ENCODE data around the gene NAALADL2. TPM values are rescaled to one million over a fixed set of nuclear protein-coding genes. Genes with fewer than 3 reads are reported as not detected.

The NAALADL2 gene
- polyA plus RNA-seq, 1 experiment, result 6.3 TPM

DNA sequence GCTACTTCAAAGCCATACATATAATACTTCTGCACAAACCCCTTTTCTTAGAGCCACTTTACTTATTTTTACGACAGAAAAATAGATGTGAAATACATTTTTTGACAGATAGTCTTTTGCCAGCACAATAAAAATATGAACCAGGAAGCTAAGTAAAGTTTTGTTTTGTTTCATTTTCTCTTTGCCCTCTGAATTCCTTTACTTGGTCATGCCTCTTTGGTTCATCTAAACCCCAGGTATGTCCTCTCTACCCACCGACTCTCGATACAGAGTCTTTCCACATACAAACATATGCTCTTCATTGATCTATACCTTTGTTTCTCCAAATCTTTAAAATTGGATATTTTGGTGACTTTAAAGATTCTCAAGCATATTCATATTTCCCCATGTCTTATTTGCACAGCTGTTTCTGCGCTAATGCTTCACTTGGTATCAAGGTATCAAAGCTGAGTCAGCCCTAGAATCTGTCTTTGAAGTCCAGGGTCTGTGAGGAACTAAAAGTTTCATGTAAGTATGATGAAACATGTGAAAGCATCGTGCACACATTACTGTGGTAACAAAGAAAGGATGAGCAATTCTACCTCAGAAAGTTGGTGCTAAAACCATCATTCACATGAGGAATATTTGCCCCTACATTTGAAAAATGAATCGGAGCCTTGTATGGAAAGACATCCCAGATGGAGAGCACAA lies 845.4 kb downstream of the NAALADL2 start:
- Histone ChIP-seq H3K9me3 (ENCODE audit: control insufficient read depth, insufficient read depth, low read length) (no peaks in the 10 kb centered on the region), H3K27me3 (ENCODE audit: control insufficient read depth, insufficient read depth, low read length) (no peaks in the 10 kb centered on the region), H3K27ac (ENCODE audit: low read depth, low read length) (no peak overlapping the region), H3K4me3 (ENCODE audit: low read depth, low read length) (no peak overlapping the region)
- ChIA-PET CTCF (no interaction called here), POLR2A (no interaction called here)
- DNase-seq (ENCODE audit: low read depth, low spot score), result no peak
- TF ChIP-seq, protein P1, sequence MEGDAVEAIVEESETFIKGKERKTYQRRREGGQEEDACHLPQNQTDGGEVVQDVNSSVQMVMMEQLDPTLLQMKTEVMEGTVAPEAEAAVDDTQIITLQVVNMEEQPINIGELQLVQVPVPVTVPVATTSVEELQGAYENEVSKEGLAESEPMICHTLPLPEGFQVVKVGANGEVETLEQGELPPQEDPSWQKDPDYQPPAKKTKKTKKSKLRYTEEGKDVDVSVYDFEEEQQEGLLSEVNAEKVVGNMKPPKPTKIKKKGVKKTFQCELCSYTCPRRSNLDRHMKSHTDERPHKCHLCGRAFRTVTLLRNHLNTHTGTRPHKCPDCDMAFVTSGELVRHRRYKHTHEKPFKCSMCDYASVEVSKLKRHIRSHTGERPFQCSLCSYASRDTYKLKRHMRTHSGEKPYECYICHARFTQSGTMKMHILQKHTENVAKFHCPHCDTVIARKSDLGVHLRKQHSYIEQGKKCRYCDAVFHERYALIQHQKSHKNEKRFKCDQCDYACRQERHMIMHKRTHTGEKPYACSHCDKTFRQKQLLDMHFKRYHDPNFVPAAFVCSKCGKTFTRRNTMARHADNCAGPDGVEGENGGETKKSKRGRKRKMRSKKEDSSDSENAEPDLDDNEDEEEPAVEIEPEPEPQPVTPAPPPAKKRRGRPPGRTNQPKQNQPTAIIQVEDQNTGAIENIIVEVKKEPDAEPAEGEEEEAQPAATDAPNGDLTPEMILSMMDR (IDR thresholded peaks at IDR 0.05; ENCODE audit: low read depth, low read length), result no peak

- H3K27me3 ChIP-seq (ENCODE audit: control insufficient read depth, insufficient read depth, low read length), result no peaks in the 10 kb centered on the region
- no peaks in the 10 kb centered on the region for H3K9me3 ChIP-seq (ENCODE audit: control insufficient read depth, insufficient read depth, low read length)
- ChIA-PET POLR2A (no interaction called here), CTCF (no interaction called here)
- DNase-seq (ENCODE audit: low read depth, low spot score), result no peak
- TF ChIP-seq, protein P1 (IDR thresholded peaks at IDR 0.05; ENCODE audit: low read depth, low read length), result no peak
- no peak overlapping the region for H3K4me3 ChIP-seq (ENCODE audit: low read depth, low read length)
- H3K27ac ChIP-seq (ENCODE audit: low read depth, low read length), result no peak overlapping the region
Observed at GRCh38 chr3:175713268-175713667, 854.1 kb downstream of the NAALADL2 start.

DNA sequence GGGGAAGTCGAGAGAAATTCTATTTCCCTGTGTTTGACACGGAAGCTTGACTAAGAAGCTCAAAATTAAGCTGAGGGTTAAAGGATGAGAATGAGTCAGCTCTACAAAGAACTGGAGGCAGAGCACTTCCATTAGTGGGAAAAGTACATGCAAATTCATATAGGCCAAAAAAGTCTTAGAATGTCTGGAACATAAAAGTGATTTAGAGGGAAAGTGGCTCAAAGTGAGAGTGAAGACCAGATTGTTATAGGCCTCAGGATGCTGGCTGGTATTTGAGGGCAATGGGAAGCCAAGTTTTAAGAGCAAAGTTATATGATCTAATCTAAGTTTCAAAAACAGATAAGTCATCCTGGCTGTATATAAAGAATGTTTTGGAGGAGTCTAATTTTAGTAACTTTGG lies 857.3 kb downstream of the NAALADL2 start:
- CTCF ChIA-PET, result interaction anchor here (0.6 kb wide), 1 partner anchor 10 kb away, joined by 4 read pairs; no protein-coding TSS in a partner anchor
- no peaks in the 10 kb centered on the region for H3K9me3 ChIP-seq (ENCODE audit: control insufficient read depth, insufficient read depth, low read length)

DNA sequence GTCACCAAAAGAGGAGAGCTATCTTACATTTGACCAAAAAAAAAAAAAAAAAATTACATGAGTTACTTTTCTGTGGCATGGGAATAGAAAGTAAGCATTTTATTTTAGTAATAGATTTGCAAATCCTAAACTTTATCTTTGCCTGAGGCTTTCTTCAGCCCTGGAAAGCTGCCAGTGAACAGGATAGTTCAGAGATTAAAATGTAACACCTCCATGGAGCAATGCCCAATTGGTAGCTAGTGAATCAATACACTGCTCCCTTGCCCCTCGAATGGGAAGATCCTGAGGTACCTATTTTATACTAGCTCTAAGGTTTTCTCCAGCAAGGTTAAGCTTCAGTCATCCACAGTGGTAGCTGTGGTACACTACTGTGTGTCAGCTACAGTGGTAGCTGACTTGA lies 867.1 kb downstream of the NAALADL2 start:
- CTCF ChIA-PET, result no interaction called here
- POLR2A ChIA-PET, result no interaction called here
- Histone ChIP-seq H3K9me3 (ENCODE audit: control insufficient read depth, insufficient read depth, low read length) (no peaks in the 10 kb centered on the region), H3K4me3 (ENCODE audit: low read depth, low read length) (no peak overlapping the region), H3K27me3 (ENCODE audit: control insufficient read depth, insufficient read depth, low read length) (no peaks in the 10 kb centered on the region), H3K27ac (ENCODE audit: low read depth, low read length) (no peak overlapping the region)
- TF ChIP-seq, protein P1 (IDR thresholded peaks at IDR 0.05; ENCODE audit: low read depth, low read length), result no peak
- no peak for DNase-seq (ENCODE audit: low read depth, low spot score)

More for the DNA sequence above, 857.3 kb downstream of the NAALADL2 start:
- Histone ChIP-seq H3K27ac (ENCODE audit: low read depth, low read length) (peak overlapping the region; percentile 22), H3K27me3 (ENCODE audit: control insufficient read depth, insufficient read depth, low read length) (no peaks in the 10 kb centered on the region), H3K4me3 (ENCODE audit: low read depth, low read length) (no peak overlapping the region)
- DNase-seq (ENCODE audit: low read depth, low spot score), result no peak
- POLR2A ChIA-PET, result no interaction called here
- TF ChIP-seq, protein P1 (IDR thresholded peaks at IDR 0.05; ENCODE audit: low read depth, low read length), result no peak

- no peak for DNase-seq (ENCODE audit: low read depth, low spot score)
- ChIA-PET POLR2A (no interaction called here), CTCF (no interaction called here)
- H3K4me3 ChIP-seq (ENCODE audit: low read depth, low read length), result no peak overlapping the region
- no peaks in the 10 kb centered on the region for H3K27me3 ChIP-seq (ENCODE audit: control insufficient read depth, insufficient read depth, low read length)
- no peaks in the 10 kb centered on the region for H3K9me3 ChIP-seq (ENCODE audit: control insufficient read depth, insufficient read depth, low read length)
- TF ChIP-seq, protein P1 (IDR thresholded peaks at IDR 0.05; ENCODE audit: low read depth, low read length), result no peak
- H3K27ac ChIP-seq (ENCODE audit: low read depth, low read length), result no peak overlapping the region
Observed at GRCh38 chr3:175728566-175728965, 869.4 kb downstream of the NAALADL2 start.
